ENCODE data around the gene UQCRH.
A peak's percentile ranks its signal among the peaks of the same experiment; 100 is the strongest.
"Not testable (repeated sequence)": the region's sequence is repeated elsewhere in the genome, so short reads cannot be mapped to it uniquely, and the experiment has no call there.

The UQCRH gene

GRCh38 chr1:46306159-46306530 is 2.6 kb downstream of the UQCRH start:
- TF ChIP-seq CTCF (IDR thresholded peaks at IDR 0.05), result no peak
- no peak overlapping the region for H3K4me3 ChIP-seq (ENCODE audit: low read depth in 1 of 2, low read length in 1 of 2)
- peaks cover 60 to 62% of the 10 kb centered on the region in 2 experiments for H3K4me1 ChIP-seq (ENCODE audit: control insufficient read depth in 1 of 2, insufficient read depth in 1 of 2, low read depth in 1 of 2, low read length in 1 of 2)
- no peaks in the 10 kb centered on the region for H3K9me3 ChIP-seq
- no peak overlapping the region for H3K27ac ChIP-seq
- H3K27me3 ChIP-seq, result no peaks in the 10 kb centered on the region
- H3K36me3 ChIP-seq, result peaks cover 9% of the 10 kb centered on the region

DNA sequence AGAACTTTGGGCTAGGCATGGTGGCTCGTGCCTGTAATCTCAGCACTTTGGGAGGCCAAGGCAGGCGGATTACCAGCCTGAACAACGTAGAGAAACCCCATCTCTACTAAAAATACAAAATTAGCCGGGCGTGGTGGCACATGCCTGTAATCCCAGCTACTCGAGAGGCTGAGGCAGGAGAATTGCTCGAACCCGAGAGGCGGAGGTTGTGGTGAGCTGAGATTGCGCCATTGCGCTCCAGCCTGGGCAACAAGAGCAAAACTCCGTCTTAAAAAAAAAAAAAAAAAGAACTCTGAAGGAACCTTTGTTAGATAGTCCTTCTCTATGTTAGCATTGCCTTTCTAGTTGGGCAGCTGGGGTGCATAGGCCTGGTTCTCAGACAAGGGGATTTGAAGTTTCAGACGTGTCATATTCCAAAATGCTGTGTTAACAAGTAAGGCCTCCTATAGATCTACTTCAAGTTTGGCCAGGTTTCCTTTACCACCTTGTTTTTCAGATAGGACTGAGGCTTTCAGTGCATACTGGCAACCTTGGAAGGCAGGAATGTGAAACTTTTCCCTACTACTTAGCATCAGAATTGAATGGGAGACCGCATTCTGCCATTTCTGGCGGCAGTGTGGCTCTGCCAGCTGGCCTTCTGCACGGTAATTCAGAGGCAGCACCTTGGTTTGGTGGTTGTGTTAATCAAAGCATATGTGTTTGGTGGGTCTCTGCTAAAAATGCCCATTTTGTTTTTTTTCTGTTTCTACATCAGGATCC is 6.1 kb downstream of the UQCRH start:
- no peak overlapping the region for H3K4me3 ChIP-seq (ENCODE audit: low read depth in 1 of 2, low read length in 1 of 2)
- no peaks in the 10 kb centered on the region for H3K9me3 ChIP-seq
- peaks cover 35% of the 10 kb centered on the region in 2 experiments for H3K4me1 ChIP-seq (ENCODE audit: control insufficient read depth in 1 of 2, insufficient read depth in 1 of 2, low read depth in 1 of 2, low read length in 1 of 2)
- peak overlapping the region; percentile 72 for H3K27ac ChIP-seq
- H3K27me3 ChIP-seq, result no peaks in the 10 kb centered on the region
- no peak for TF ChIP-seq CTCF (IDR thresholded peaks at IDR 0.05)
- peaks cover 39% of the 10 kb centered on the region for H3K36me3 ChIP-seq

GRCh38 chr1:46310321-46310720 is 6.8 kb downstream of the UQCRH start:
- no peaks in the 10 kb centered on the region for H3K27me3 ChIP-seq
- H3K36me3 ChIP-seq, result peaks cover 39% of the 10 kb centered on the region
- H3K27ac ChIP-seq, result no peak overlapping the region

GRCh38 chr1:46315669-46316403 is 12.3 kb downstream of the UQCRH start:
- Histone ChIP-seq H3K27ac (no peak overlapping the region), H3K9me3 (no peaks in the 10 kb centered on the region), H3K36me3 (peaks cover 54% of the 10 kb centered on the region), H3K27me3 (no peaks in the 10 kb centered on the region), H3K4me1 (ENCODE audit: control insufficient read depth in 1 of 2, insufficient read depth in 1 of 2, low read depth in 1 of 2, low read length in 1 of 2) (no peaks in the 10 kb centered on the region), H3K4me3 (ENCODE audit: low read depth in 1 of 2, low read length in 1 of 2) (no peak overlapping the region)
- TF ChIP-seq CTCF (IDR thresholded peaks at IDR 0.05), result no peak

More at GRCh38 chr1:46310321-46310720, 6.8 kb downstream of the UQCRH start:
- Histone ChIP-seq H3K4me3 (ENCODE audit: low read depth in 1 of 2, low read length in 1 of 2) (no peak overlapping the region), H3K4me1 (ENCODE audit: control insufficient read depth in 1 of 2, insufficient read depth in 1 of 2, low read depth in 1 of 2, low read length in 1 of 2) (peaks cover 31 to 32% of the 10 kb centered on the region in 2 experiments), H3K9me3 (no peaks in the 10 kb centered on the region)
- TF ChIP-seq CTCF (IDR thresholded peaks at IDR 0.05), result no peak

GRCh38 chr1:46317323-46317722 is 13.8 kb downstream of the UQCRH start:
- peaks cover 43% of the 10 kb centered on the region for H3K36me3 ChIP-seq
- H3K27ac ChIP-seq, result no peak overlapping the region
- H3K27me3 ChIP-seq, result no peaks in the 10 kb centered on the region
- H3K4me1 ChIP-seq (ENCODE audit: control insufficient read depth in 1 of 2, insufficient read depth in 1 of 2, low read depth in 1 of 2, low read length in 1 of 2), result no peaks in the 10 kb centered on the region
- H3K4me3 ChIP-seq (ENCODE audit: low read depth in 1 of 2, low read length in 1 of 2), result no peak overlapping the region
- no peaks in the 10 kb centered on the region for H3K9me3 ChIP-seq
- no peak for TF ChIP-seq CTCF (IDR thresholded peaks at IDR 0.05)

GRCh38 chr1:46319301-46319700 is 15.8 kb downstream of the UQCRH start:
- H3K4me3 ChIP-seq (ENCODE audit: low read depth in 1 of 2, low read length in 1 of 2); H3K4me1 ChIP-seq (ENCODE audit: control insufficient read depth in 1 of 2, insufficient read depth in 1 of 2, low read depth in 1 of 2, low read length in 1 of 2); H3K27me3 ChIP-seq; H3K27ac ChIP-seq; H3K9me3 ChIP-seq: not testable (repeated sequence)
- peaks cover 23% of the 10 kb centered on the region for H3K36me3 ChIP-seq

DNA sequence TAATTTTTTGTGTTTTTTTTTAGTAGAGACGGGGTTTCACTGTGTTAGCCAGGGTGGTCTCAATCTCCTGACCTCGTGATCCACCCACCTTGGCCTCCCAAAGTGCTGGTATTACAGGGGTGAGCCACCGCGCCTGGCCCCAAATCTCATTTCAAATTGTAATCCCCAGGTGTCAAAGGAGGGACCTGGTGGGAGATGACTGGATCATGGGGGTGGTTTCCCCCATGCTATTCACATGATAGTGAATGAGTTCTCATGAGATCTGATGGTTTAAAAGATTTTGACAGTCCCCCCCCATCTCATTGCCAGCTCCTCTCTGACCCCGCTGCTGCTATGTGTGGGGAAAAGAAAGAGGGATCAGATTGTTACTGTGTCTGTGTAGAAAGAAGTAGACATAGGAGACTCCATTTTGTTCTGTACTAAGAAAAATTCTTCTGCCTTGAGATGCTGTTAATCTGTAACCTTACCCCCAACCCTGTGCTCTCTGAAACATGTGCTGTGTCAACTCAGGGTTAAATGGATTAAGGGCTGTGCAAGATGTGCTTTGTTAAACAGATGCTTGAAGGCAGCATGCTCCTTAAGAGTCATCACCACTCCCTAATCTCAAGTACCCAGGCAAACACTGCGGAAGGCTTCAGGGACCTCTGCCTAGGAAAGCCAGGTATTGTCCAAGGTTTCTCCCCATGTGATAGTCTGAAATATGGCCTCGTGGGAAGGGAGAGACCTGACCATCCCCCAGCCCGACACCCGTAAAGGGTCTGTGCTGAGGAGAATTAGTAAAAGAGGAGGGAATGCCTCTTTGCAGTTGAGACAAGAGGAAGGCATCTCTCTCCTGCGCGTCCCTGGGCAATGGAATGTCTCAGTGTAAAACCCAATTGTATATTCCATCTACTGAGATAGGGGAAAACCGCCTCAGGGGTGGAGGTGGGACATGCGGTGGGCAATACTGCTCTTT is 16.7 kb downstream of the UQCRH start:
- H3K4me1 ChIP-seq (ENCODE audit: control insufficient read depth in 1 of 2, insufficient read depth in 1 of 2, low read depth in 1 of 2, low read length in 1 of 2); H3K27me3 ChIP-seq; H3K4me3 ChIP-seq (ENCODE audit: low read depth in 1 of 2, low read length in 1 of 2); H3K27ac ChIP-seq; H3K9me3 ChIP-seq: not testable (repeated sequence)
- H3K36me3 ChIP-seq, result peaks cover 22% of the 10 kb centered on the region

GRCh38 chr1:46322191-46322590 is 18.7 kb downstream of the UQCRH start:
- H3K27ac ChIP-seq; H3K9me3 ChIP-seq; H3K36me3 ChIP-seq; H3K27me3 ChIP-seq; H3K4me1 ChIP-seq (ENCODE audit: control insufficient read depth in 1 of 2, insufficient read depth in 1 of 2, low read depth in 1 of 2, low read length in 1 of 2); H3K4me3 ChIP-seq (ENCODE audit: low read depth in 1 of 2, low read length in 1 of 2): not testable (repeated sequence)

Measured in neutrophil (primary cell).